HL-60/S4 (cell line): Measurements from ENCODE around the gene GNG4.
"Not testable (repeated sequence)": the region's sequence is repeated elsewhere in the genome, so short reads cannot be mapped to it uniquely, and the experiment has no call there.

Source experiments
- in situ Hi-C: fragments of 300-500 bp; cut with MboI; formaldehyde crosslinking; loops from 2 replicates; pipeline ENCODE4 v1.14.3; 2022; ENCODE audit warnings: low sequenced_read_pairs

The GNG4 gene

GRCh38 chr1:235650341-235651169 lies 971 bp upstream of the GNG4 start:
- in situ Hi-C loops, result no loop called here

- in situ Hi-C loops, result no loop called here
These were observed 623 bp downstream of the GNG4 start for GRCh38 chr1:235648954-235649367.

GRCh38 chr1:235648407-235648907 lies 1.1 kb downstream of the GNG4 start:
- in situ Hi-C loops, result no loop called here

GRCh38 chr1:235647537-235647936 lies 2.0 kb downstream of the GNG4 start:
- in situ Hi-C loops, result not testable (repeated sequence)

- in situ Hi-C loops, result no loop called here
These were observed 3.1 kb downstream of the GNG4 start for GRCh38 chr1:235646463-235646862.

- in situ Hi-C loops, result no loop called here
These were observed 4.8 kb downstream of the GNG4 start for GRCh38 chr1:235644693-235645305.

- in situ Hi-C loops, result no loop called here
These were observed 5.5 kb downstream of the GNG4 start for GRCh38 chr1:235643837-235644692.

- in situ Hi-C loops, result no loop called here
These were observed 6.6 kb downstream of the GNG4 start for GRCh38 chr1:235642943-235643371.

GRCh38 chr1:235642011-235642942 lies 7.3 kb downstream of the GNG4 start:
- in situ Hi-C loops, result no loop called here

GRCh38 chr1:235640580-235640979 lies 9.0 kb downstream of the GNG4 start:
- in situ Hi-C loops, result no loop called here

GRCh38 chr1:235639226-235640205 lies 10.1 kb downstream of the GNG4 start:
- in situ Hi-C loops, result no loop called here

GRCh38 chr1:235638612-235639011 lies 11.0 kb downstream of the GNG4 start:
- in situ Hi-C loops, result not testable (repeated sequence)

GRCh38 chr1:235637756-235638534 lies 11.6 kb downstream of the GNG4 start:
- in situ Hi-C loops, result no loop called here

GRCh38 chr1:235635938-235636662 lies 13.5 kb downstream of the GNG4 start:
- in situ Hi-C loops, result no loop called here

GRCh38 chr1:235632506-235633401 lies 16.8 kb downstream of the GNG4 start:
- in situ Hi-C loops, result no loop called here

- in situ Hi-C loops, result no loop called here
These were observed 17.8 kb downstream of the GNG4 start for GRCh38 chr1:235631816-235632215.
